NCI-H1105 (cell line): ENCODE results near the gene PRR16.
"Not testable (repeated sequence)": the region's sequence is repeated elsewhere in the genome, so short reads cannot be mapped to it uniquely, and the experiment has no call there.

ENCODE experiments used
- DNase-seq: peaks from one replicate; lab custom pipeline; 2025; lab: John Stamatoyannopoulos, UW

Gene PRR16

DNA sequence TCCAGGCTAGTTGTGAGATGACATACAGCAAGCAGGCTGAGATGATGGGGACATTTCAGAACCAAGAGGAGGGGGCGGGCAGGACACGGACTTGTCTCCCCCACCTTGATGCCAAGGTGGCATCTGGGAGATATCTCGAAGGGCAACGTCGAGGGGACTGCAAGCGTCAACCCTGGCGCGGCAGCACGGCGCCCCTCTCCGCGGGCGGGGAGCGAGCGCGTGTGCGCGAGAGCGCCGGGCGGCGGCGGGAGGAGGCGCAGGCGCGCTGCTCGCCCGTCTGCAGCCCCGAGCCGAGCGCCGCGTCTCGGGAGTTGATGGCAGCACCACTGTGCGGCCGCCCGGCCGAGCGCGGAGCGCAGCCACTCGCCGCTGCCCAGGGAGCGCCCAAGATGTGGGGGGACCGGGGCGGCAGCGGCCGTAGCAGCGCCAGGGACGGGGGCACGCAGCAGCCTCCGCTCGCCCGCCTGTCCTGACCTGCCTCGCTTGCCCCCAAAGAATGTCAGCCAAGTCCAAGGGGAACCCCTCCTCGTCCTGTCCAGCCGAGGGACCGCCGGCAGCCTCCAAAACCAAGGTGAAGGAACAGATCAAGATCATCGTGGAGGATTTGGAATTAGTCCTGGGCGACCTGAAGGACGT lies at the start of gene PRR16:
PRR16 (plus strand) TSS at position 310 of the 636 bp plus-strand sequence.
- no peak for DNase-seq

DNA sequence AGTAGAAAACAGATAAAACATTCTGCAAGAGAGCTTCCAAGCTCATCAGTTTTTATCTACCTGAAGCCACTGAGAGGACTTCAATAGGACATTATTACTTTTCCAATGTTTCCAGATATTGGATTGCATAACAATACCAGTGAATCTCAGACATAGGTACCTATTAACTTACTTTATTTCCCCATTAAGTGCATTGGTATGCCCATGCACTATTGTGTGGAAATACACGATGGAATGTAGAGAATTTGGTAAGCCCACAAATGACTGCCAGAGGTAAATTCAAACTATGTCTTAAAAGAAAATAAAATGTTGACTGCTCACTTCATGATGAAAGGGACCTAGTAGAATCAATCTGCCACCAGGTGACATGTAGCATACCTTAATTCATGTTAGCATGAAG lies 48.1 kb upstream of the PRR16 start:
- DNase-seq = no peak

DNA sequence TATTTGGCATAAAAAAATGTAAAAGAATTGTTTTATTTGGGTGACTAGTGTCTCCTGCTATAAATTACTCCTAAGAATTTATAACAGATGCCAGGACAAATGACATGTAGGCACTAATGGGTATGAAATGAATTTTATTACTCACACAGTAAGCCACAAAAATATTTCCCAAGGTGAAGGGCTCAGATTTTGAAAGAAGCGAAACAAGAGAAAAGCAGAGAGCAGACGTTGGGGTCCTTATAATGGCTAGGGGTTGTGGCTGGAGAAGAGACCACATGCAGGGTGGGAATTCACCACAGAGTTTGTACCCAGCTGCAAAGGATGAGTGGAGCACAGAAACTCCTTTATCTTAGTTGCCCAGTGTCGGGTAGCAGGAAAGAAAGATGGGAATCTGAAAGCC lies 45.0 kb upstream of the PRR16 start:
- DNase-seq = no peak

DNA sequence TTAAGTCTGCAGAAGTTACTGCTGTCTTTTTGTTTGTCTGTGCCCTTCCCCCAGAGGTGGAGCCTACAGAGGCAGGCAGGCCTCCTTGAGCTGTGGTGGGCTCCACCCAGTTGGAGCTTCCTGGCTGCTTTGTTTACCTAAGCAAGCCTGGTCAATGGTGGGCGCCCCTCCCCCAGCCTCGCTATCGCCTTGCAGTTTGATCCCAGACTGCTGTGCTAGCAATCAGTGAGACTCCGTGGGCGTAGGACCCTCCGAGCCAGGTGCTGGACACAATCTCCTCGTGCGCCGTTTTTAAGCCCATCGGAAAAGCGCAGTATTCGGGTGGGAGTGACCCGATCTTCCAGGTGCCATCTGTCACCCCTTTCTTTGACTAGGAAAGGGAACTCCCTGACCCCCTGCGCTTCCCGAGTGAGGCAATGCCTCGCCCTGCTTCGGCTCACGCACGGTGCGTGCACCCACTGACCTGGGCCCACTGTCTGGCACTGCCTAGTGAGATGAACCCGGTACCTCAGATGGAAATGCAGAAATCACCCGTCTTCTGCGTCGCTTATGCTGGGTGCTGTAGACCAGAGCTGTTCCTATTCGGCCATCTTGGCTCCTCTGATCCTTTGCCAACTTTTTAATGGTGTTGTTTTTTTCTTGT lies 37.3 kb upstream of the PRR16 start:
- not testable (repeated sequence) for DNase-seq

DNA sequence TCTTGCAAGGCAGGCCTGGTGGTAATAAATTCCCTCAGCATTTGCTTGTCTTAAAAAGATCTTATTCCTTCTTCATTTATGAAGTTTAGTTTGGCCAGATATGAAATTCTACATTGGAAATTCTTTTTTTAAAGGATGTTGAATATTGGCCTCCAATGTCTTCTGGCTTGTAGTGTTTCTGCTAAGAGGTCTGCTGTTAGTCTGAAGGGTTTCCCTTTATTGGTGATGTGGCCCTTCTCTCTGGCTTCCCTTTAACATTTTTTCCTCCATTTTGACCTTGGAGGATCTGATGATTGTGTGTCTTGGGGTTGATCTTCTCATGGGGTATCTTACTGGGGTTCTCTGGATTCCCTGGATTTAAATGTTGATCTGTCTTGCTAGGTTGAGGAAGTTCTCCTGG lies 33.5 kb upstream of the PRR16 start:
- no peak for DNase-seq

DNA sequence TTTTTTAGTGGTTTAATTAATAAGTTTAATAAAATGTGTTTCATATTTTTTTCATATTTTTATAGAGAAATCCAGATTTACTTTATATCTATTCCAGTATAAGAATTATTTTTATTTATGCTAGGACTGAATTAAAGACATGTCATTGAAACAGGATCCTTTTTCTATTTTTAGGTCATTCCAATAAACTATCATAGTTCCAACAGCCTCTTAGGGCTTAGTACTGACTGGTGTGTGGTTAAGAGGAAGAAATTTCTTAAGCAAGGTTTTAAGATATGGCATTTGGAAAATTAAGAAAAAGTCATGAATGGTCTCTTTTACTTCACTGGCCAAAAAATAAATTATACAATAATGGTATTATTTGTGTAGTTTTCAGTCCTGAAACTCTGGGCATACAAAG lies 31.2 kb upstream of the PRR16 start:
- no peak for DNase-seq

DNA sequence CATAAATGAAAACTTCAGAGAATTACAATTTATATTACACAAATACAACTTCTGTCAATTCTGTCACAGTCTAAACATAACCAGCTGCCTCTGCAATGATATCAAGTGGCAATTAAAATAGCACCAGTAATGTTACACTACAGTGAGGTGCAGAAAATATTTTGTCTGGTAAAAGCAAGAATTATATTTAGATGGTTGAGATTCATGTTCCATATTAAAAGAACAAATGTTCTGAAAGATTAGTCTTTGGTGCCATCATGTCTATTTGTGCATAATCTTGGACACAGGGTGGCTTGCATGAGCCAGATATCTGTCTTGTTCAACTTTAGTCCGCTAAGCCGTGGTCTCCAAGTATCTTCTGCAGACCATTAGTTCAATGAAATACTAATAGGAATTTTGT lies 29.0 kb upstream of the PRR16 start:
- no peak for DNase-seq

DNA sequence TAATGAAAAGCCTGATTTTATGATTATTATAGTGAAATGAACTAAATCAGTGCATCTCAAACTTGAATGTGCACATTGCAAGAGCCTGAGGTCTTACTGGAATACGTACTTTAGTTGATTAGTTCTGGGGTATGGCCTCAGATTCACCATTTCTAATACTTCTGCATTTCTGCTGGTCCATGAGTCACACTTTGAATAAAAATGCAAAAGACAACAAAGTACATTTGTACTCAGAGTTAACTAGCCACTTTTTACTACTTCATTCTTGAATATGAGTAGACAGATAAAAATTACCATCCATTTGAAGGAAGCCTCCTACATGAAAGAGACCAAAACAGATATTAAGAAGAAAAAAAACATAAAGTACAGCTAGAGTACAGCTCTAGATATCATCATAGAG lies 27.1 kb upstream of the PRR16 start:
- DNase-seq = no peak

DNA sequence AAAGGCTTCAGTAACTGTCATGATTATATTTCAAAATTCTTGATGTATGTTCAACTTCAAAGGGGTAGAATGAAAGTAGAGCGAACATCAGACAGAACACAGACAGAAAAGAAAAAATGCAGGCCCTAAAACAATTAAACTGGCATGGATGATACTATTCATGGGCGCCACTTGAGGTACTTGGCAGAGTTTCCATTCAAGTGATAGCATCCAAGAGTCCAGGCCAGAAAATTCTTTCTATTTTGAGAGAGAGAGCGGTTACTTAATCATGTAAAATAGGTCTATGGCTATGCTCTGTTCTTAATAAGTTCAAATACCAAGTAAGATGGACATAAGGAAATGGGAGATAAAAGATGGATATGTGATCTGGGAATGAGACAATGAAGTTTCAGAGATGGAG lies 21.4 kb upstream of the PRR16 start:
- no peak for DNase-seq

DNA sequence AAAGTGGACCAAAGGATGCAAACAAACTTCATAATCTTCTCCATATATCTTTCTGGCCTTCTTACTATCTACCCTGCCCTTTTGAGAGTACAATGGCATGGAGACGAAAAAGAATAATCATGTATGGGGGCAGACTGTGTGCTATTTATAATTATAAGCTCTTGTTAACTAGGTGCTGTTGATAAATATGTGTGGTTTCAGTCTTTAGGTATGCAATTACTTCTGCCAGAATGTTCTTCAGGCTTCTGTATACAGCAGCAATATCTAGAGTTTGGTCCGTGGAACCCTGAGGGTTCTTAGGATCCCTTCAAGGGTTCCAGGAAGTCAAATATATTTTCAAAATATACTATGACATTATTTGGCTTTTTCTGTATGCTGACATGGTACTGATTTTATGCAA lies 20.5 kb upstream of the PRR16 start:
- no peak for DNase-seq

DNA sequence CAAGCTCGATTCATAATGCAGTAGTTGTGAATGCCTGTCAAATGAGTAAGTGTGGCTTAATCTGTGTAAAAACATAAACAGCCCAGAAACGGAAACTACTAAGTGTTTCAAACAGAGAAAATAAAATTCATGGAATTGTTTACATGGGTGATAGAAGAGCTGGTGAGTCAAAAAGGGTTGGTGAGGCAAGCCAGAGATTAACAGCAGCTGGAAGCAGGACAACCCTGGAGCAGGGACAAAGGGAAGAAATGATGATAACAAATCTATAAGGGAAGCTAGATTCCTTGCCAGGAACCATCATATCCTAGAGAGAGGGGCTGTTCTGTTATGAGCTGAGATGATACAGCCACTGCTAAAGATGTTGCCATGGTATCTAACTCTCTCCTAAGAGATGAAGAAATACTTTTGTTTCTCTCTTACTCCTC lies 18.0 kb upstream of the PRR16 start:
- DNase-seq = no peak

DNA sequence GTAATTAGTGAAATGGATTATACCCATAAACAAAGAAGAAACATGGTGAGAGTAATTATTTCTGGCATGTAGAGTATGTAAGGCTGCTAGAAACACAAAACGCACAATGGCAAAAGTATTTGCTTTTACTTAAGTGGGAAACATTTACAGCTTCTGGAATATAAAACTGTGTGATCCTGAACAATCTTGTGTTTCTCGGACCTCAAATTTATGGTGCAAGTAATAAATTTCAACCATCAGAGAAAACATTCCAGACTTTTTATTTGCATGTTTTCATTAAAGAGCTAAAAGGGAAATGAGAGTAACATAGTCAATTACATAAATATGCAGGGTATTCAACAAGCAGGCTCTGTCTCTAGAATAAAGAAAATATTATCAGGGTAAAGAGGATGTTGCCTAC lies 17.2 kb upstream of the PRR16 start:
- no peak for DNase-seq

DNA sequence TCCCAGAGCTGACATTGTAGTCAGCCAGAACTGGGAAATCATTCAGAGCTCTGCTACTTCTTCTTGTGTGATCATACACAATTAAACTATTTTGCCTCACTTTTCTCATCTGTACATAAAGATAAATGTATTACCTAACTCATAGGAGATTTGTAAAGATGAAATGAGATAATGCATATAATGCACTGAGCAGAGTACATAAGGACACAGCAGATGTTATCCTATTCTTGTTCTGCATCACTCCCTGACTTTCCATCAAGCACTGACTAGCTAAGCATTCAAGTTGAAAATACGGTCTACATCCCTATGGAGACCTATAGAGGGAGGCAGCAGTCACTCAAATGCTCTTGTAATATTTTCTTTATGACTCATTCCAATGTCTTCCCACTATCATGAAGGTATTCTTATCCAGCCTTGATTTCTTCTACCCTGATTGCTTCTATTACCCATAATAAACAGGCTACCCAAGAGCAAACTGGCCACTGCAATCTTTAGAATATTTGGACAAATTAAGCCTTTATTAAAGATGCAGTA lies 16.3 kb upstream of the PRR16 start:
- DNase-seq = no peak

DNA sequence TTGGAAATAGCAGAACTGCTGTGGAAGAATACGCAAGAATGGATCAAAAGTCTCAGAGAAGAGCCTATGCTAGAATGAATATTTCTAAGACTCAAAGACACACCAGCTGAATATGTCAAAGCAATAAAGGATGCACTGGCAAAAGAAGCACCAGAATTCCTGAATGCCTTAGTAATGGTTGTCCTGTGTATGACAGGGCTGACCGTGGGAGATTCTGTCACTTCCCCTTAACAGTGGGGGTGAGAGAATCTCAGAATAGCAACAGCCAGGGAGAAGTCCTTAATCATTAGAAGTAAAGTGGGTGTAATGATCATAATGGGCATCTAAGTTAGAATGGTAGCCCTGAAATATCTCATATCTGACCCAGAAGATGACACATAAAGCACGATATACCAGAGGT lies 14.6 kb upstream of the PRR16 start:
- DNase-seq = no peak

DNA sequence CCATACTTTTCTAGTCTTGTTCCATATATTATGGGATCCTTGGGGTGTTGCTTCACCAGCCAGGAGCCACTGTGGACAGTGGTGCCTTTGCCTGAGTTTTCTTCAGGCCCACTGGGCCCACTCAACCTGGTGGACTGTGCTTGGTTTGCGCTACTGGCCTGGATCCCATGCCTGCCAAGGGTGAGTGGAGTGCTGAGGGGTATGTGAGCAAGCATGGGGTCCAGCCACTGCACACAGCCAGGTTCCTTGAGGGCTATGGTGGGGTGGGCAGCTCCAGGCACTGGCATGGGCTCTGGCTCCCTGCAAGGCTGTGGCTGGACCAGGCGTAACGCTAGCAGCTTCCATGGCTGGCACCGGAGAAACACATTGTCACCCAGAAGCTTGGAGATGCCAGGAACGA lies 13.2 kb upstream of the PRR16 start:
- no peak for DNase-seq

DNA sequence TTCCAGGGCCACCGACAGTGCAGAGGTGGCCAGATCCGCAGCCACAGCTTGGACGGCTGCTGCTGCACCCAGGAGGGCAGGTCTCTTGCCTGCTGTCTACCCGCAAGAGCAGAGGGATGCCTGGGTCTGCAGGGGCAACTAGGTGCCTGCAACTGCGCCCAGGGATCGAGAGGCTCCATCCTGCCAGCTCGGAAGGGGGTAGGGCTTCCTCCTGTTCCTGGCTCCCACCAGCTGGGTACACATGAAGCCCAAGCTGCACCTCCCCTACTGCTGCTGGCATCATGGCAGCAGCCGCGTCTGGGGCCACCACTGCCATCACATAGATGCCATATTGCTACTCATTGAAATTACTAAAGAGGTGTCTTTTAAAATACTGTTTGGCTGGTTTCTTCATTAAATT lies 12.7 kb upstream of the PRR16 start:
- DNase-seq = no peak

DNA sequence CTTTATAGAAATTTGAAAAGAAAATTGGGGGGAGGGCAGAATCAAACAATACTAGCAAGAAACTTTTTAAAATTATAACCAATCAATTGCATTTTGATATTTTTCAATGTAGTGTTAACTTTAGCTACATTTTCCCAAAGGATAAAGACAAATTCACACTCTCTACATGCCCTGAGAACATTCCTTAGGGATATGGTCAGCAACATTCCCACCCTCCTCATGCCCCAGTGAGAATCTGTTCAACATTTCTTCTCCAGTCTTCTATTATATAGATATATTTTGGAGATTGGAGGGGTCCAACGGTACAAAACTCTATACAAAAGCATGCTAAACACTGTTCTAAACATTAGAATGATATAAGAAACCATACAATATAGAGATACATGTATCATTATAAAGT lies 11.6 kb upstream of the PRR16 start:
- DNase-seq = no peak

DNA sequence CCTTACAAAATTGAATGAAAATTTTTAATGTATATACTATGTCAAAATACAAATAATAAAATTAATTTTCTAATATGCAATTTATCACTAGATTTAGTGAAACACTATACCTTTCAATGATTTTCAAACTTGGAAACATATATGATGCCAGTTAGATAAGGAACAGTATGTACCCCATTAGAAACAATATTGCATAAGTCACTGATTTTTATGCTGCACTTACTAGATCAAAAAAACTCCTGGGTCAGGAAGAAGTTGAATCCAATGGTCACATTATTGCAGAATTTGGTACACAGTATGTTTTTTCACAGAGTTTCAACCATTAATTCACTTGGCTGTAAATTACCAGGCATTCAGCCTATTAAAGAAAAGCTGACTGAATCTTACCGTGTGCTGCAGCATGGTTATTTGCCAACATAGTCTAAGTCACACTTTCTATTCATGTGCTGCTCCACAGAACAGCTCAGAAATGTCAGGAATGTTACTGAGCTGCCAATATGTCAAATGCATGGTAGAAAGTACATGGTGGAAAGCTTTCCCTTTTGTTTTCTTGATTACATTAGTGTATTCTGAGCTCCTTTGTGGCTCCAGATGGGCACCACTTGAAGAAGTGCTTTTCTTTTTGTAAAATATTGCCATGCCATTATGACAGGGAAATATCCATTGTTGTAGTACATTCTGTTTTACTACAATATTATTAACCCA lies 9.9 kb upstream of the PRR16 start:
- no peak for DNase-seq

DNA sequence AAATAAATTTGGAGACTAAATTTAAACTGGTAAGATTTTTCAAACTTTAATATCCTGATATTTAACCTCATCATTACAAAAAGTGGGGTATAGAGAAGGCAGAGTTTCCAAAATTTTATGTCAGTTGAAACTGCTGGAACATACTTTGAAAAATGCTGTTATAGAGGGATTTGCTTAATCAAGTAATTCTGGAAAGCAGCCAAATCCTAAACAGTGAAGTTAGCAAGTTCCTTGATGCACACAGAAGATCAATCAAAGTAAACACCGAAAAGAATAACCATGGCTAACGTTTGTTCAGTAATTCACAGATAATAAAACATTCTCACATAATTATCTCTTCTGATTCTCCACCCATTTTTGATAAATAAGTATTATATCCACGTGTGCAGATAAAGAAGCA lies 8.1 kb upstream of the PRR16 start:
- DNase-seq = no peak

DNA sequence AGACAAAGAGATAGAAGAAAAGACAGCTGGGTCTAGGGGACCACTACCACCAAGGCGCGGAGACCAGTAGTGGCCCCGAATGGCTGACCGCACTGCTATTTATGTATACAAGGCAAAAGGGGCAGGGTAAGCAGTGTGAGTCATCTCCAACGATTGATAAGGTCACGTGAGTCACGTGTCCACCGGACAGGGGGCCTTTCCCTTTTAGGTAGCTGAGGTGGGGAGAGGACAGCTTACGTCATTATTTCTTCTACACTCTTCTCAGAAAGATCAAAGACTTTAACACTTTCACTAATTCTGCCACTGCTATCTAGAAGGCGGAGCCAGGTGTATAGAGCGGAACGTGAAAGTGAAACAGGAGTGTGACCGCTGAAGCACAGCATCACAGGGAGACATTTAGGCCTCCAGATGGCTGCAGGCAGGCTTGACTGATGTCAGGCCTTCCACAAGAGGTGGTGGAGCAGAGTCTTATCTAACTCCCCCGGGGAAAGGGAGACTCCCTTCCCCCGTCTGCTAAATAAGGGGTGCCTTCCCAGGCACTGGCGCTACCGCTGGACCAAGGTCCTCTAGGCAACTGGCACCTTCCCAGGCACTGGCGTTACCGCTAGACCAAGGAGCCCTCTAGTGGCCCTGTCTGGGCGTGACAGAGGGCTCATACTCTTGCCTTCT lies 6.1 kb upstream of the PRR16 start:
- DNase-seq = no peak

DNA sequence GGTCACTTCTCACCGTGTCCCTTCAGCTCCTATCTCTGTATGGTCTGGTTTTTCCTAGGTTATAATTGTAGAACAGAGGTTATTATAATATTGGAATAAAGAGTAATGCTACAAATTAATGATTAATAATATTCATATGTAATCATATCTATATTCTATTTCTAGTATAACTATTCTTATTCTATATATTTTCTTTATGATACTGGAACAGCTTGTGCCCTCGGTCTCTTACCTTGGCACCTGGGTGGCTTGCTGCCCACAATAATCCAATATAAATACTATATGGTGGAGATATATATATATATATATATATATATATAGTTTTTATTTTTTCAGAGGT lies 5.6 kb upstream of the PRR16 start:
- DNase-seq = not testable (repeated sequence)

DNA sequence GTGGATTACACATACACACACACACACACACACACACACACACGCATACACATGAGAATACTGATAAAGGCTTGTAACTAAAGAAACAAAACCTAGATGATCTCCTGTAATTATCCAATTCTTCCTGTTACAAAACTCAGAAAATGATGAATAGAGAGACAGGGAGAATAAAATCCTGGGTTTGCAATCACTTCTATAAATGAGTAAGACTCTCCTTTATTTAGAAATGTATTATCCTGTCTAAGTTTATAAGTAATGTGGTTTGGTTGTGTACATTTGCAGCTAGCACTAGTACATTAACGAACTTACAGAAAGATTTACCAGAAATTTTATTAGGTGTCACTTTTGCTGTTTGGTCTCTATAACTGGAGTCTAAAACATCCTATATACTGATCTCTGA lies 2.8 kb upstream of the PRR16 start:
- DNase-seq = no peak
